ENCODE results near the gene KCNC3.

KCNC3 gene

GRCh38 chr19:50280983-50281382 is 48.2 kb downstream of the KCNC3 start:
- TF ChIP-seq EZH2 (IDR thresholded peaks at IDR 0.05; ENCODE audit: borderline replicate concordance, low read length), result no peak
- TF ChIP-seq CTCF (IDR thresholded peaks at IDR 0.05; ENCODE audit: low read length), result no peak
- Histone ChIP-seq H3K79me2 (ENCODE audit: insufficient read depth, low read length) (no peaks in the 10 kb centered on the region), H3K9me3 (ENCODE audit: low read length) (peaks cover 6% of the 10 kb centered on the region; the same call in 1 of the 2 replicates), H3K9ac (ENCODE audit: low read length) (no peak overlapping the region), H3K36me3 (ENCODE audit: insufficient read depth, low read length) (no peaks in the 10 kb centered on the region), H3K4me1 (ENCODE audit: insufficient read depth, low read length, severe bottlenecking) (no peaks in the 10 kb centered on the region), H3K27me3 (ENCODE audit: insufficient read depth, low read length) (peaks cover 15% of the 10 kb centered on the region), H4K20me1 (ENCODE audit: insufficient read depth, low read length) (no peaks in the 10 kb centered on the region), H2AFZ (ENCODE audit: low read length) (no peak overlapping the region), H3K4me3 (ENCODE audit: low read depth, low read length, poor library complexity, severe bottlenecking) (no peak overlapping the region), H3K9me2 (ENCODE audit: low read depth, low read length) (no peaks in the 10 kb centered on the region), H3K27ac (ENCODE audit: low read depth, low read length, poor library complexity, severe bottlenecking) (no peak overlapping the region), H3K4me2 (ENCODE audit: low read length) (no peak overlapping the region), H3F3A (ENCODE audit: insufficient read depth, low read length) (no peaks in the 10 kb centered on the region)

GRCh38 chr19:50280074-50280473 is 49.1 kb downstream of the KCNC3 start:
- no peaks in the 10 kb centered on the region for H3K9me3 ChIP-seq (ENCODE audit: low read length)
- H3K36me3 ChIP-seq (ENCODE audit: insufficient read depth, low read length), result no peaks in the 10 kb centered on the region
- H3K4me2 ChIP-seq (ENCODE audit: low read length), result no peak overlapping the region
- no peaks in the 10 kb centered on the region for H4K20me1 ChIP-seq (ENCODE audit: insufficient read depth, low read length)
- H3K4me1 ChIP-seq (ENCODE audit: insufficient read depth, low read length, severe bottlenecking), result no peaks in the 10 kb centered on the region
- no peaks in the 10 kb centered on the region for H3K9me2 ChIP-seq (ENCODE audit: low read depth, low read length)
- no peaks in the 10 kb centered on the region for H3K79me2 ChIP-seq (ENCODE audit: insufficient read depth, low read length)
- no peaks in the 10 kb centered on the region for H3F3A ChIP-seq (ENCODE audit: insufficient read depth, low read length)
- H3K27ac ChIP-seq (ENCODE audit: low read depth, low read length, poor library complexity, severe bottlenecking), result no peak overlapping the region
- peaks cover 8% of the 10 kb centered on the region for H3K27me3 ChIP-seq (ENCODE audit: insufficient read depth, low read length)
- H3K4me3 ChIP-seq (ENCODE audit: low read depth, low read length, poor library complexity, severe bottlenecking), result no peak overlapping the region
- TF ChIP-seq CTCF (IDR thresholded peaks at IDR 0.05; ENCODE audit: low read length), result no peak
- no peak for TF ChIP-seq EZH2 (IDR thresholded peaks at IDR 0.05; ENCODE audit: borderline replicate concordance, low read length)
- no peak overlapping the region for H2AFZ ChIP-seq (ENCODE audit: low read length)
- no peak overlapping the region for H3K9ac ChIP-seq (ENCODE audit: low read length)

- Histone ChIP-seq H3K27ac (ENCODE audit: low read depth, low read length, poor library complexity, severe bottlenecking) (no peak overlapping the region), H3F3A (ENCODE audit: insufficient read depth, low read length) (no peaks in the 10 kb centered on the region), H3K4me1 (ENCODE audit: insufficient read depth, low read length, severe bottlenecking) (no peaks in the 10 kb centered on the region), H3K9me2 (ENCODE audit: low read depth, low read length) (no peaks in the 10 kb centered on the region), H3K9me3 (ENCODE audit: low read length) (no peaks in the 10 kb centered on the region), H3K79me2 (ENCODE audit: insufficient read depth, low read length) (no peaks in the 10 kb centered on the region), H3K4me2 (ENCODE audit: low read length) (no peak overlapping the region), H4K20me1 (ENCODE audit: insufficient read depth, low read length) (no peaks in the 10 kb centered on the region), H3K36me3 (ENCODE audit: insufficient read depth, low read length) (no peaks in the 10 kb centered on the region), H3K27me3 (ENCODE audit: insufficient read depth, low read length) (peaks cover 8% of the 10 kb centered on the region), H3K4me3 (ENCODE audit: low read depth, low read length, poor library complexity, severe bottlenecking) (no peak overlapping the region), H3K9ac (ENCODE audit: low read length) (no peak overlapping the region), H2AFZ (ENCODE audit: low read length) (no peak overlapping the region)
- no peak for TF ChIP-seq CTCF (IDR thresholded peaks at IDR 0.05; ENCODE audit: low read length)
- TF ChIP-seq EZH2 (IDR thresholded peaks at IDR 0.05; ENCODE audit: borderline replicate concordance, low read length), result no peak
These were observed 51.1 kb downstream of the KCNC3 start for GRCh38 chr19:50277966-50278580.
